ENCODE results near the gene SLC24A3. TPM values are rescaled to one million over a fixed set of nuclear protein-coding genes. Genes with fewer than 3 reads are reported as not detected.

Gene SLC24A3
- polyA plus RNA-seq, 1 donor (not counting 4 experiments of a cell fraction or from before 2014, with no cell fraction given), result 0.17 TPM

- Histone ChIP-seq H3K27me3 (ENCODE audit: control insufficient read depth, extremely low read depth, insufficient read depth, low read length) (peaks cover 3% of the 10 kb centered on the region), H3K4me2 (ENCODE audit: control insufficient read depth, extremely low read depth, insufficient read depth, low read depth, low read length) (no peak overlapping the region), H3K4me3 (ENCODE audit: control insufficient read depth in 2 of 3, extremely low read depth in 1 of 3, insufficient read depth in 2 of 3, low read depth in 1 of 3, low read length in 3 of 3) (no peak overlapping the region), H3K9me1 (ENCODE audit: control insufficient read depth, extremely low read depth, insufficient read depth, low read length) (no peaks in the 10 kb centered on the region), H3K79me2 (ENCODE audit: control insufficient read depth, insufficient read depth, low read length) (no peaks in the 10 kb centered on the region), H3K36me3 (ENCODE audit: control insufficient read depth in 2 of 2, extremely low read depth in 1 of 2, insufficient read depth in 2 of 2, low read length in 2 of 2) (no peaks in the 10 kb centered on the region), H4K20me1 (ENCODE audit: control insufficient read depth, extremely low read depth, insufficient read depth, low read length) (no peaks in the 10 kb centered on the region), H2AFZ (ENCODE audit: control insufficient read depth, low read length) (no peak overlapping the region), H3K9me3 (ENCODE audit: control insufficient read depth, low read depth, low read length) (no peaks in the 10 kb centered on the region), H3K4me1 (ENCODE audit: control insufficient read depth, extremely low read depth, insufficient read depth, low read length) (peaks cover 11% of the 10 kb centered on the region), H3K27ac (ENCODE audit: control insufficient read depth, insufficient read depth, low read length) (no peak overlapping the region), H3K9ac (ENCODE audit: control insufficient read depth, extremely low read depth, insufficient read depth, low read length) (no peak overlapping the region)
- DNase-seq (ENCODE audit: low read depth, low spot score) (no peak), FAIRE-seq (no peak)
- dilution Hi-C loops (cut with MboI; ENCODE audit: extremely low pct_ligation_motif_present, low sequenced_read_pairs), result no loop called here
- no peak for TF ChIP-seq EZH2 (IDR thresholded peaks at IDR 0.05; ENCODE audit: low read length)
- TF ChIP-seq CTCF (optimal IDR thresholded peaks at IDR 0.05 in 1 of 3, IDR thresholded peaks at IDR 0.05 in 1 of 3, conservative IDR thresholded peaks at IDR 0.05 in 1 of 3; ENCODE audit: extremely low read depth in 1 of 3, insufficient read depth in 2 of 3, low read length in 3 of 3), result no peak
These were observed 549.4 kb downstream of the SLC24A3 start for GRCh38 chr20:19761841-19762240.

GRCh38 chr20:19764207-19764606 lies 551.8 kb downstream of the SLC24A3 start:
- Histone ChIP-seq H3K4me3 (ENCODE audit: control insufficient read depth in 2 of 3, extremely low read depth in 1 of 3, insufficient read depth in 2 of 3, low read depth in 1 of 3, low read length in 3 of 3) (no peak overlapping the region), H2AFZ (ENCODE audit: control insufficient read depth, low read length) (no peak overlapping the region), H3K4me1 (ENCODE audit: control insufficient read depth, extremely low read depth, insufficient read depth, low read length) (no peaks in the 10 kb centered on the region), H4K20me1 (ENCODE audit: control insufficient read depth, extremely low read depth, insufficient read depth, low read length) (no peaks in the 10 kb centered on the region), H3K9me1 (ENCODE audit: control insufficient read depth, extremely low read depth, insufficient read depth, low read length) (no peaks in the 10 kb centered on the region), H3K9ac (ENCODE audit: control insufficient read depth, extremely low read depth, insufficient read depth, low read length) (no peak overlapping the region), H3K79me2 (ENCODE audit: control insufficient read depth, insufficient read depth, low read length) (no peaks in the 10 kb centered on the region), H3K9me3 (ENCODE audit: control insufficient read depth, low read depth, low read length) (no peaks in the 10 kb centered on the region), H3K36me3 (ENCODE audit: control insufficient read depth in 2 of 2, extremely low read depth in 1 of 2, insufficient read depth in 2 of 2, low read length in 2 of 2) (no peaks in the 10 kb centered on the region), H3K27me3 (ENCODE audit: control insufficient read depth, extremely low read depth, insufficient read depth, low read length) (peaks cover 3% of the 10 kb centered on the region), H3K4me2 (ENCODE audit: control insufficient read depth, extremely low read depth, insufficient read depth, low read depth, low read length) (no peak overlapping the region), H3K27ac (ENCODE audit: control insufficient read depth, insufficient read depth, low read length) (no peak overlapping the region)
- DNase-seq (ENCODE audit: low read depth, low spot score), result no peak
- FAIRE-seq, result no peak
- TF ChIP-seq EZH2 (IDR thresholded peaks at IDR 0.05; ENCODE audit: low read length) (no peak), CTCF (optimal IDR thresholded peaks at IDR 0.05 in 1 of 3, IDR thresholded peaks at IDR 0.05 in 1 of 3, conservative IDR thresholded peaks at IDR 0.05 in 1 of 3; ENCODE audit: extremely low read depth in 1 of 3, insufficient read depth in 2 of 3, low read length in 3 of 3) (no peak)
- dilution Hi-C loops (cut with MboI; ENCODE audit: extremely low pct_ligation_motif_present, low sequenced_read_pairs), result no loop called here
